Brain microvascular endothelial cell (primary cell): Measurements from ENCODE around the gene ATP5F1D.
A peak's percentile ranks its signal among the peaks of the same experiment; 100 is the strongest.

Experiments used
- DNase-seq: peaks from one replicate; pipeline ENCODE4 v3.0.0-alpha.2; 2020
- H3K27ac ChIP-seq: fragments of 250-450 bp; sonication (Bioruptor Pico); 2 replicates; pipeline ENCODE4 v1.5.1; 2020; ENCODE audit warnings: mild to moderate bottlenecking, moderate library complexity
- H3K27me3 ChIP-seq: fragments of 250-450 bp; sonication (Bioruptor Pico); replicated peaks from 2 replicates; pipeline ENCODE4 v1.5.1; 2020; ENCODE audit warnings: mild to moderate bottlenecking
- H3K36me3 ChIP-seq: fragments of 250-450 bp; sonication (Bioruptor Pico); replicated peaks from 2 replicates; pipeline ENCODE4 v1.5.1; 2020; ENCODE audit warnings: mild to moderate bottlenecking
- H3K4me3 ChIP-seq: 2 replicates; pipeline ENCODE4 v1.5.1; 2011; ENCODE audit warnings: low read depth, mild to moderate bottlenecking, control low read depth, low read length, moderate library complexity
- CTCF ChIP-seq: IDR thresholded peaks from 2 replicates; pipeline ENCODE4 v1.5.1; 2011; ENCODE audit warnings: low read depth, mild to moderate bottlenecking, moderate library complexity, low read length, control low read depth, inconsistent platforms; ENCODE audit errors: missing control alignments
- in situ Hi-C: cut with HindIII; loops from 2 replicates; pipeline ENCODE4 v1.10.0; 2017; ENCODE audit warnings: low sequenced_read_pairs, low pct_ligation_motif_present

ATP5F1D gene

GRCh38 chr19:1220477-1220930, 21.0 kb upstream of the ATP5F1D start:
- Histone ChIP-seq H3K27ac (no peak overlapping the region), H3K36me3 (peaks cover 17% of the 10 kb centered on the region), H3K27me3 (no peaks in the 10 kb centered on the region), H3K4me3 (no peak overlapping the region)
- no peak for DNase-seq
- peak; percentile 41 for TF ChIP-seq CTCF
- in situ Hi-C loops, result no loop called here

GRCh38 chr19:1220976-1221903, 20.3 kb upstream of the ATP5F1D start:
- in situ Hi-C loops, result no loop called here
- TF ChIP-seq CTCF, result peak; percentile 83
- H3K36me3 ChIP-seq, result peaks cover 17% of the 10 kb centered on the region
- no peaks in the 10 kb centered on the region for H3K27me3 ChIP-seq
- H3K4me3 ChIP-seq, result no peak overlapping the region
- no peak overlapping the region for H3K27ac ChIP-seq
- no peak for DNase-seq

GRCh38 chr19:1221904-1222255, 19.7 kb upstream of the ATP5F1D start:
- H3K27me3 ChIP-seq, result no peaks in the 10 kb centered on the region
- no peak overlapping the region for H3K4me3 ChIP-seq
- no peak overlapping the region for H3K27ac ChIP-seq
- TF ChIP-seq CTCF, result no peak
- in situ Hi-C loops, result no loop called here
- H3K36me3 ChIP-seq, result peaks cover 20% of the 10 kb centered on the region
- DNase-seq, result no peak

- in situ Hi-C loops, result no loop called here
Measured at GRCh38 chr19:1222394-1222793, 19.2 kb upstream of the ATP5F1D start.

GRCh38 chr19:1223018-1223855, 18.3 kb upstream of the ATP5F1D start:
- no peak for DNase-seq

More at GRCh38 chr19:1222394-1222793, 19.2 kb upstream of the ATP5F1D start:
- peak; percentile 48 for TF ChIP-seq CTCF
- Histone ChIP-seq H3K36me3 (peaks cover 25% of the 10 kb centered on the region), H3K27me3 (no peaks in the 10 kb centered on the region), H3K27ac (no peak overlapping the region), H3K4me3 (no peak overlapping the region)
- DNase-seq, result no peak

More at GRCh38 chr19:1223018-1223855, 18.3 kb upstream of the ATP5F1D start:
- H3K36me3 ChIP-seq, result peaks cover 32% of the 10 kb centered on the region
- H3K27ac ChIP-seq, result no peak overlapping the region
- H3K27me3 ChIP-seq, result no peaks in the 10 kb centered on the region
- H3K4me3 ChIP-seq, result no peak overlapping the region
- in situ Hi-C loops, result no loop called here
- TF ChIP-seq CTCF, result peak; percentile 72
